Type B pancreatic cell (in vitro differentiated cells): ENCODE measurements around the gene GALNT13. TPM values are rescaled to one million over a fixed set of nuclear protein-coding genes. Genes with fewer than 3 reads are reported as not detected.

Experiments
- DNase-seq: peaks from one replicate; pipeline ENCODE4 v3.0.0; 2021; ENCODE audit warnings: mixed read lengths; ENCODE audit not compliant: unreplicated experiment; ENCODE audit errors: extremely low spot score
- H3K27ac Mint-ChIP-seq: 2 replicates; pipeline ENCODE4 v1.8.0; 2021; ENCODE audit warnings: mild to moderate bottlenecking, mixed read lengths
- H3K27me3 Mint-ChIP-seq: 2 replicates; pipeline ENCODE4 v1.8.0; 2021; ENCODE audit warnings: mixed read lengths
- H3K36me3 Mint-ChIP-seq: 2 replicates; pipeline ENCODE4 v1.8.0; 2021; ENCODE audit warnings: mixed read lengths
- H3K4me1 Mint-ChIP-seq: one replicate; pipeline ENCODE4 v1.8.0; 2021; ENCODE audit warnings: mixed read lengths; ENCODE audit not compliant: unreplicated experiment
- H3K4me3 Mint-ChIP-seq: 2 replicates; pipeline ENCODE4 v1.8.0; 2021; ENCODE audit warnings: mild to moderate bottlenecking, mixed read lengths
- H3K9me3 Mint-ChIP-seq: 2 replicates; pipeline ENCODE4 v1.8.0; 2021; ENCODE audit warnings: mixed read lengths
- CTCF ChIP-seq: fragments of 200-600 bp; sonication (generic); conservative IDR thresholded peaks from 2 replicates; pipeline ENCODE4 v1.5.0; 2021; ENCODE audit warnings: antibody characterized with exemption, mild to moderate bottlenecking
- total RNA-seq: library from RNA; stranded (reverse); gene quantifications from 2 replicates; pipeline ENCODE4 v1.2.1, GENCODE V29; 2021; ENCODE audit warnings: low replicate concordance

The GALNT13 gene
- total RNA-seq, 1 donor from 2014 or later: 5.9 TPM

DNA sequence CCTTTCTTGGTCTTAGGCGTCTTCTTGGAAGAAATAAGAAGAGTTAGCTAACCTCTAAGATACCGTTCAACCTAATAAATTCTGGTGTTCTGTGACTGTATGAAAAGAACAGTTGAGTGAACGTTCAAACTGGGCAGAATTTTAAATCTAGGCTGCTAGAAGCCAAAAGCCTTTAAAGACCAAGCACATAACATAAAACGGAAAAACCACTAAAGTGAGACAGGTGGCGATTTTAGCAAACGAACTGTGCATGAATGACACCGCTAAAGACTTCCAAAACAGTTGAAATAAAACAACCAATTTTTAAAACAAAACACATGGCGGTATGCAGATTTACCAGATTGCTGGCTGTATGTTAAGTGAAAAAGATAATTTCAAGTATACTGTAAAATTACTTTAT lies 73.1 kb downstream of the GALNT13 start:
- Mint-ChIP-seq H3K4me3 (no peak overlapping the region), H3K9me3 (no peaks in the 10 kb centered on the region), H3K4me1 (no peaks in the 10 kb centered on the region), H3K27ac (no peak overlapping the region), H3K36me3 (peaks cover 4% of the 10 kb centered on the region), H3K27me3 (no peaks in the 10 kb centered on the region)
- TF ChIP-seq CTCF: no peak
- DNase-seq: no peak

DNA sequence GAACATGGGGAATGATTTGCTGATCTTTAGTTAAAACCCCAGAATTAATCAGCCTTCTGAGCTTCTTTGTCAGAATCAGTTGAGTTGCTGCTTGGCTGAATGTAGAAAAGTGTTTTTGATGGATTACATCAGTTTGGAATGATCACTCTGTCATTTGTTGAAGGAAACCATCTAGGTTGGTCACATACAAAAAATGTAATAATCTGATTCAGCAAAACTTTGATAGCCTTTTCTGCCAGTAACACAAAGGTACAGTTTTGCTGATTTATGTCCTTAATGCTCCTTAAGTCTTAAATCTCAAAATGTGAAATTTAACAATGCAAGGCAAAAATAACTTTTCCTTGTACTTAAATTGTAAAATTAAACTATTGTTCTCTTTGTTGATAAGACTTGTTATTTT lies 74.3 kb downstream of the GALNT13 start:
- Mint-ChIP-seq H3K9me3 (no peaks in the 10 kb centered on the region), H3K27ac (no peak overlapping the region), H3K4me1 (no peaks in the 10 kb centered on the region), H3K27me3 (no peaks in the 10 kb centered on the region), H3K4me3 (no peak overlapping the region), H3K36me3 (peaks cover 4% of the 10 kb centered on the region)
- no peak for DNase-seq
- TF ChIP-seq CTCF: no peak

GRCh38 chr2:153953761-153954160 lies 82.0 kb downstream of the GALNT13 start:
- no peak for TF ChIP-seq CTCF
- Mint-ChIP-seq H3K4me3 (no peak overlapping the region), H3K36me3 (no peaks in the 10 kb centered on the region), H3K27me3 (no peaks in the 10 kb centered on the region), H3K4me1 (no peaks in the 10 kb centered on the region), H3K27ac (no peak overlapping the region), H3K9me3 (no peaks in the 10 kb centered on the region)
- DNase-seq: no peak

DNA sequence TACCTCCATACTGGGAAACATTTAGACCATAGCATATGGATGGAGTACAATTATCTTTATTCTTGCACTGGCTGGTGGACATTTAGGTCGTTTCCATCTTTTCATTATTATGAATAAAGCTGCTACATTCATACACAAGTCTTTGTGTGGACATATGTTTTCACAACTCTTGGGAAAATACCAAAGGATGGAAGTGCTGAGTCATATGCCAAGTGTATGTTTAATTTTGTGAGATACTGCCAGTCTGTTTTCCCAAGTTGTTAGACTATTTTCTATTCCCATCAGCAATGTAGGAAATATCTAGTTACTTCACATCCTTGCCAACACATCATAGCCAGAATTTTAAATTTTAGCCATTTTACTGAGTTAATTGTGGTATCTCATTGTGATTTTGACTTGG lies 91.5 kb downstream of the GALNT13 start:
- Mint-ChIP-seq H3K4me3 (no peak overlapping the region), H3K36me3 (no peaks in the 10 kb centered on the region), H3K27ac (no peak overlapping the region), H3K27me3 (no peaks in the 10 kb centered on the region), H3K4me1 (no peaks in the 10 kb centered on the region), H3K9me3 (no peaks in the 10 kb centered on the region)
- no peak for TF ChIP-seq CTCF
- no peak for DNase-seq

GRCh38 chr2:153967248-153967973 lies 95.7 kb downstream of the GALNT13 start:
- no peaks in the 10 kb centered on the region for H3K9me3 Mint-ChIP-seq
- H3K4me1 Mint-ChIP-seq: no peaks in the 10 kb centered on the region
- H3K27ac Mint-ChIP-seq: no peak overlapping the region
- no peak for DNase-seq
- no peaks in the 10 kb centered on the region for H3K27me3 Mint-ChIP-seq
- no peak overlapping the region for H3K4me3 Mint-ChIP-seq
- no peaks in the 10 kb centered on the region for H3K36me3 Mint-ChIP-seq
- no peak for TF ChIP-seq CTCF

GRCh38 chr2:153971250-153971649 lies 99.5 kb downstream of the GALNT13 start:
- H3K4me1 Mint-ChIP-seq: no peaks in the 10 kb centered on the region
- H3K4me3 Mint-ChIP-seq: no peak overlapping the region

More at GRCh38 chr2:153971250-153971649, 99.5 kb downstream of the GALNT13 start:
- Mint-ChIP-seq H3K27me3 (no peaks in the 10 kb centered on the region), H3K9me3 (no peaks in the 10 kb centered on the region), H3K36me3 (no peaks in the 10 kb centered on the region), H3K27ac (no peak overlapping the region)
- no peak for DNase-seq
- no peak for TF ChIP-seq CTCF
